ENCODE results near the gene TACC2. TPM values are rescaled to one million over a fixed set of nuclear protein-coding genes. Genes with fewer than 3 reads are reported as not detected.

The TACC2 gene
- total RNA-seq, 1 donor from 2014 or later, result 10.7 TPM

- Mint-ChIP-seq H3K4me1 (peaks cover 26% of the 10 kb centered on the region), H3K36me3 (peaks cover 20% of the 10 kb centered on the region), H3K9me3 (no peaks in the 10 kb centered on the region), H3K4me3 (no peak overlapping the region), H3K27me3 (ENCODE audit: insufficient read depth, low read depth) (no peaks in the 10 kb centered on the region), H3K27ac (no peak overlapping the region)
- H3K9me3 ChIP-seq (ENCODE audit: low read depth), result no peaks in the 10 kb centered on the region
- DNase-seq (ENCODE audit: low spot score), result no peak
- no peaks in the 10 kb centered on the region for H3K36me3 ChIP-seq
- no peak overlapping the region for H3K9ac ChIP-seq
- no peak overlapping the region for H3K4me2 ChIP-seq
- H2AFZ ChIP-seq (replicated peaks), result no peak overlapping the region
- H3K4me1 ChIP-seq, result peaks cover 11% of the 10 kb centered on the region
- TF ChIP-seq, protein P1, sequence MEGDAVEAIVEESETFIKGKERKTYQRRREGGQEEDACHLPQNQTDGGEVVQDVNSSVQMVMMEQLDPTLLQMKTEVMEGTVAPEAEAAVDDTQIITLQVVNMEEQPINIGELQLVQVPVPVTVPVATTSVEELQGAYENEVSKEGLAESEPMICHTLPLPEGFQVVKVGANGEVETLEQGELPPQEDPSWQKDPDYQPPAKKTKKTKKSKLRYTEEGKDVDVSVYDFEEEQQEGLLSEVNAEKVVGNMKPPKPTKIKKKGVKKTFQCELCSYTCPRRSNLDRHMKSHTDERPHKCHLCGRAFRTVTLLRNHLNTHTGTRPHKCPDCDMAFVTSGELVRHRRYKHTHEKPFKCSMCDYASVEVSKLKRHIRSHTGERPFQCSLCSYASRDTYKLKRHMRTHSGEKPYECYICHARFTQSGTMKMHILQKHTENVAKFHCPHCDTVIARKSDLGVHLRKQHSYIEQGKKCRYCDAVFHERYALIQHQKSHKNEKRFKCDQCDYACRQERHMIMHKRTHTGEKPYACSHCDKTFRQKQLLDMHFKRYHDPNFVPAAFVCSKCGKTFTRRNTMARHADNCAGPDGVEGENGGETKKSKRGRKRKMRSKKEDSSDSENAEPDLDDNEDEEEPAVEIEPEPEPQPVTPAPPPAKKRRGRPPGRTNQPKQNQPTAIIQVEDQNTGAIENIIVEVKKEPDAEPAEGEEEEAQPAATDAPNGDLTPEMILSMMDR (IDR thresholded peaks at IDR 0.05), result no peak
- TF ChIP-seq EZH2 (IDR thresholded peaks at IDR 0.05), result no peak
- no peak for TF ChIP-seq EZH2phosphoT487 (IDR thresholded peaks at IDR 0.05)
- no peaks in the 10 kb centered on the region for H3K27me3 ChIP-seq
- no peak overlapping the region for H3K27ac ChIP-seq
- H3F3A ChIP-seq (ENCODE audit: low read depth), result no peaks in the 10 kb centered on the region
- H3K79me2 ChIP-seq (ENCODE audit: low read depth), result no peaks in the 10 kb centered on the region
- no peak overlapping the region for H3K4me3 ChIP-seq
- no peaks in the 10 kb centered on the region for H4K20me1 ChIP-seq (ENCODE audit: low read depth)
Observed at GRCh38 chr10:122132331-122132755, 143.4 kb downstream of the TACC2 start.

DNA sequence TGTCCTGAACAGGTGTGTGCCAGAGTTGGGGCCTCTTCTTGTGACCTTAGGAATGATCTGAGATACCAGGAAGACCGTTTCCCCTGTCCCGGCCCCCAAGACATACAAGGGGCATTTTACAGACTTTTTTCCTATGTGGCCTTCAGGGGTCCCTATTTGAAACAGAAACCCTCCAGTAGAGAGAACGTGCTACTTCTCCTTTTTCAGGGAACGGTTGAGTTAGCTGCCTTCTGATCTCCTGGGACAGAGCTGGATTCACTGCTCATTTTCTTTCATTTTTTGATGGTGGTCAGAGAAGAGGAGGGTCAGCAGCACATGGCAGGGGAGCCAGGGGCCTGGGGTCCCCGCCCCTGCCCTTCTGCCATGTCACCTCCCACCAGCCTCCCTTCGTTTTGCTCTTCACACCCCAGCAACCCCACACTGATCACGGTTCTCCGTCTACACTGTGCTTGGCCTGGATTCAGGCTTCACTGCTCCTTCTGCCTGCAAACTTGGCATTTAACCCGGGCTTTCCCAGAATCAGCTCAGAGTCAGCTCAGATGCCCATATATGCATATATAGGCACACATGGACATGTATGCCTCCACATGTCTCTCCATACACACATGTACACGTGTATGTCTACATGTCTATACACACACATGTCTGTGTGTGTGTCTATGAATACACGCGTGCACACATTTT is 144.1 kb downstream of the TACC2 start:
- H3K4me1 Mint-ChIP-seq, result peaks cover 26% of the 10 kb centered on the region
- no peaks in the 10 kb centered on the region for H3K79me2 ChIP-seq (ENCODE audit: low read depth)
- no peaks in the 10 kb centered on the region for H3K27me3 ChIP-seq
- TF ChIP-seq, protein P1 (IDR thresholded peaks at IDR 0.05), result no peak
- TF ChIP-seq EZH2phosphoT487 (IDR thresholded peaks at IDR 0.05), result no peak
- no peak for TF ChIP-seq EZH2 (IDR thresholded peaks at IDR 0.05)
- no peak overlapping the region for H3K27ac ChIP-seq
- no peak overlapping the region for H3K4me2 ChIP-seq
- no peaks in the 10 kb centered on the region for H3K27me3 Mint-ChIP-seq (ENCODE audit: insufficient read depth, low read depth)
- no peaks in the 10 kb centered on the region for H3K9me3 Mint-ChIP-seq
- H3K36me3 Mint-ChIP-seq, result peaks cover 21% of the 10 kb centered on the region
- no peaks in the 10 kb centered on the region for H3K36me3 ChIP-seq
- no peaks in the 10 kb centered on the region for H4K20me1 ChIP-seq (ENCODE audit: low read depth)
- no peak overlapping the region for H3K9ac ChIP-seq
- no peak for DNase-seq (ENCODE audit: low spot score)
- peak overlapping the region; percentile 91 for H3K27ac Mint-ChIP-seq
- no peaks in the 10 kb centered on the region for H3K9me3 ChIP-seq (ENCODE audit: low read depth)
- peaks cover 11% of the 10 kb centered on the region for H3K4me1 ChIP-seq
- H3K4me3 Mint-ChIP-seq, result no peak overlapping the region
- H2AFZ ChIP-seq (replicated peaks), result no peak overlapping the region
- H3K4me3 ChIP-seq, result no peak overlapping the region
- H3F3A ChIP-seq (ENCODE audit: low read depth), result no peaks in the 10 kb centered on the region

DNA sequence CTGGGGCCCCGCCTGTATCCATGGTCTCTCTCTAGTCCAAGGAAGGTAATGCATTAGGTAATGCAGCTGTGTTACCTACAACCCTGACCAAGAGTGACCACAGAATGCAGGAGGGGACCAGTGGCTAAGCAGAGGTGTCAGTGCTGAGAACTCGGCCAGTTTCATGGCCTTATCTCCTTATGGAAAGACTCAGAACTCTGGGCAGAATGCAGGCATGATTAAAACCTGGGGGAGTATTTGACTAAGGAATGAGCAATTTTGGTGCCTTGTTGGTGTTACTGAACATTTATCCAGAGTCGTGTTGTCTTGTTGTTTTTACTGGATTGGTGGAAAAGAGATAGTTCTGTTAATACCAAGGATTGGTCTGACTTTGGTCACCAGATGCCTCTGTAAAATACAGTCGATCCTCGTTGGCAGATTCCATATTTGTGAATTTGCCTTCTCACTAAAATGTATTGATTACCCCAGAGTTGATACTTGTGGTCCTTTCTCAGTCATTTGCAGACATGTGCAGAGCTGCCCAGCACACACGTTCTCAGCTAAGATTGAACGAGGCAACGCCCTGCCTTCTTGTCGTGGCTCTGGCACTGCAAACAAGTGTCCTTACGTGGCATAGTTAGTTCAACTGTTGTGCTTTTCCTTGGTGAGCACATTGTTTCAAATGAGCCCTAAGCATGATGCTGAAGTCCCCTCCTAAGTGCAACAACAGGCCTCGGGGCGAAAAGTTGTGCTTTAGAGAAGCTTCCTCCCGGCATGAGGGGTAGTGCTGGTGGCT is 146.5 kb downstream of the TACC2 start:
- H3K9me3 ChIP-seq (ENCODE audit: low read depth), result no peaks in the 10 kb centered on the region
- H3K4me3 ChIP-seq, result no peak overlapping the region
- H3K27me3 ChIP-seq, result no peaks in the 10 kb centered on the region
- no peak overlapping the region for H3K9ac ChIP-seq
- H2AFZ ChIP-seq (replicated peaks), result no peak overlapping the region
- Mint-ChIP-seq H3K4me1 (peaks cover 34% of the 10 kb centered on the region), H3K4me3 (no peak overlapping the region), H3K36me3 (peaks cover 23% of the 10 kb centered on the region), H3K27me3 (ENCODE audit: insufficient read depth, low read depth) (peaks cover 3% of the 10 kb centered on the region), H3K27ac (no peak overlapping the region), H3K9me3 (no peaks in the 10 kb centered on the region)
- H4K20me1 ChIP-seq (ENCODE audit: low read depth), result no peaks in the 10 kb centered on the region
- no peak for DNase-seq (ENCODE audit: low spot score)
- H3K4me1 ChIP-seq, result peaks cover 11% of the 10 kb centered on the region
- no peak overlapping the region for H3K4me2 ChIP-seq
- H3K36me3 ChIP-seq, result no peaks in the 10 kb centered on the region
- TF ChIP-seq EZH2phosphoT487 (IDR thresholded peaks at IDR 0.05), result no peak
- TF ChIP-seq, protein P1 (IDR thresholded peaks at IDR 0.05), result no peak
- TF ChIP-seq EZH2 (IDR thresholded peaks at IDR 0.05), result no peak
- H3K79me2 ChIP-seq (ENCODE audit: low read depth), result no peaks in the 10 kb centered on the region
- H3F3A ChIP-seq (ENCODE audit: low read depth), result no peaks in the 10 kb centered on the region
- no peak overlapping the region for H3K27ac ChIP-seq
